Stimulated activated CD4-positive, alpha-beta T cell treated with anti-CD3 and anti-CD28 coated beads, Interleukin-15, amount 100 ng/mL, for 48 hours (primary cell): ENCODE data around the gene PRDM16.

ENCODE experiments used
- DNase-seq, 2 donors: peaks; one replicate each; pipeline ENCODE4 v3.0.0-alpha.2; 2020; ENCODE audit warnings: low read depth in 2 of 2

PRDM16 gene

DNA sequence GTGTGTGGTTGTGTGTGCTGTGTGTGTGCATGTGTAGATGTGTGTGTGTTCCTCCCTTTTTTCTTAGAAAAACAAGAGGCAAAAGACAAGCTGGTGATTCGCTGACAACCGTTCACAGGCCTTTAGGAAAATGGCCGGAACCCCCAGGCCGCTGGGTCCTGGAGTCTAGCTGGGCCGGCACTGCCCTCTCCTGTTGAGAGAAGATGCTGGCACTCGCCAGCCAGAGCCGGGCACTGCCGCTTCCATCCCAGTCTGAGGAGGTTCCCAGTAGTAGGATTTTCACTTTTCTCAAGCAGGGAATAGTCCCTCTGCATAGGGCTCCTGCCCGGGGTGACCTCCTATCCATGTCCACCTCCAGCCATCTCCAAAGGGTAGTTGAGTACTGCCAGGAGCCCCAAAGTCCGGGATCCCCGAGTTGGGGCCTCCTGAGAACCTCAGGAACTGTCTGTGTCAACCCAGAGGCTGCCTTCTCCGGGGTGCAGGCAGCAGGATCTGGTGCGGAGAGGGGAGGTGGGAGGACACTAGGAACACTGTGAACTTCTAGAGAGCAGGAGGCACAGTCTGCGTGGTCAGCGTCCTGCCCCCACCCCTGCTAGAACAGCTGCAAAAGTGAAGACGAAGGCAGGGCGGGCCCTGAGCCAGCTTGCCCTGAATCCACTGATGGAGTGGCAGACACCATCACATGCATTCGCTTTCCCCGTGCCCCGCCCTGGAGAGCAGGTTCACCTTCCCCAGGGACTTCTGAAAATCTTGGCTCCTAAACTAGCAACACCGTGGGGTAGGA, 341.3 kb downstream of the PRDM16 start:
- DNase-seq = no peak

GRCh38 chr1:3411806-3412205, 342.8 kb downstream of the PRDM16 start:
- DNase-seq = no peak

DNA sequence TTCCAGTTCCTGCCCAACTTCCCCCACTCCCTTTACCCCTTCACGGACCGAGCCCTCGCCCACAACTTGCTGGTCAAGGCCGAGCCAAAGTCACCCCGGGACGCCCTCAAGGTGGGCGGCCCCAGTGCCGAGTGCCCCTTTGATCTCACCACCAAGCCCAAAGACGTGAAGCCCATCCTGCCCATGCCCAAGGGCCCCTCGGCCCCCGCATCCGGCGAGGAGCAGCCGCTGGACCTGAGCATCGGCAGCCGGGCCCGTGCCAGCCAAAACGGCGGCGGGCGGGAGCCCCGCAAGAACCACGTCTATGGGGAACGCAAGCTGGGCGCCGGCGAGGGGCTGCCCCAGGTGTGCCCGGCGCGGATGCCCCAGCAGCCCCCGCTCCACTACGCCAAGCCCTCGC, 343.4 kb downstream of the PRDM16 start:
- no peak for DNase-seq

DNA sequence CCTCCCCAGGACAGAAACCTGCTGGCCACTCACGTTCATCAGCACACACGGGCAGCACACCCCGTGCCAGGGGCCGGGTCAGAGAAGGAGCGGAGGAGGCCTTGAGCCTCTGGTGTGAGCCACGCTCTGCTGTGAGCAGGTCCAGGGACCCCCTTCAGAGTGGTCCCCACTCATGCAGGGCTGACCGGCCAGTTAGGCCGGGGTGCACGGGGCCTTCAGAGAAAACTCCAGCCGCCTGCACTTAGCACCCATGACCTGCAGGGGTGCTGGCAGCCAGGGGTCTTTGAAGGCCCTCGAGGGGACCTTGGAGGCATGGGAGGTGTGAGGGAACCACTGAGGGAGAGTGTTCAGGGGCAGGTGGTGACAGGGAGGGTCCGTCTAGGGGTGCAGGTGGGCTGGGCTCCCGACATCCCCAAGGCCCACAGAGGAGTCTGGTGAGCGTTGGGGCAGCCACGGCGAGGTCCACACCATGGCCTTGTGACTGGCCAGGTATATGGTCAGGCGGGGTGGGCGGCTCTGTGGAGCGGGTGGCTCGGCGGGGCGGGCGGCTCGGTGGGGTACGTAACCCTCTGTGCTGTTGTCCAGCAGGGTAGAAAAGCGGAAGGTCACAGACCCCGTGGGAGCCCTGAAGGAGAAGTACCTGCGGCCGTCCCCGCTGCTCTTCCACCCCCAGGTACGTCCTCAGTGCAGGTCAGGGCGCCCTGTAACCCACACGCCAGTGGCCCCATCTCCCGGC, 345.1 kb downstream of the PRDM16 start:
- DNase-seq = no peak

- DNase-seq = no peak
Observed at GRCh38 chr1:3415260-3416090, 346.5 kb downstream of the PRDM16 start.

DNA sequence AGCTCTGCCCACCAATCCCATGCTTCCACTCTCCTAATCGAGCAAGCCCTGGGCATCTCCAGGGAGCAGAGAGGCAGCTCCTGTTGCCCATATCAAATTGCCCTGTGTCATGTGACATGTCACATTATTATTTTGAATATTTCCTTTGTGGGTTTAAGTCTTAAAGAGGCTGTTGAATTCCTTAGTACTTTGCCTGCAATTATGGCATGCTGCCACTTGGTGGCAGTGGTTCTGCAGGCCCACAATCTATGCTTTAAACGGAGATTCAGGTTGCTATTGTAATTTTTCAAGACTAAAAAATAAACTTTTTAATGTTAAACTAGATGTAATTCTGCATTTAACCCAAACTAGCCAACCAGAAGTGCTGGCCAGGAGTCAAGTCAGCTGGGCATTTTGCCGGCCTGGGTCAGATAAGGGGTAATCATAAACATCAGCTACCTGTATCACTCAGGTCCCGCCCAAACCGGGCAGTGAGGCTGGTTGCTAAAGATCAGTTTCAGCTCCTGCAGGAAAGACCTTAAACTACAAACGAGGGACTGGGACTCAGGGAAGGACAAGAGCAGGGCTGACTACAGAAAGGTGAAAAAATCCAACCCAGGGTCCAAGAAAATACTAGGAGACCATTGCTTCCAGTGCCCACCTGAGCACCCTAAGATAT, 348.2 kb downstream of the PRDM16 start:
- DNase-seq = no peak

DNA sequence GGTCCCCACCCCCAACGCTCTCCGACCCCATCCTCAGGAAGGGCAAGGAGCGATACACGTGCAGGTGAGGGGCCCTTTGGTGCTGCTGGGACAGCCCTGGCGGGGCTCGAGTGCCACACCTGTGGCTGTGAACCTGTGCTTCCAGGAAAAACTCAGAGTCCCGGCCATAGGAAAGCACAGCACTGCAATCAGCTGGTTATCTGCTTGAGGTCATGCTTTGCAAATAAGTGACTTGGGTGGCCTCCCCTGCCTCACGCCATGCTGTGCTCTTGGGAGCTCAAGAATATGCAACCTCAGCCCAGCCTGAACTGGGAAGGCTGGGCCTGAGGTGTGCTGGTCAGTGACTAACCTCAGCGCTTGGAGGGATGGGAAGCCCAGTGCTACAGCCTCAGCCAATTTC, 348.9 kb downstream of the PRDM16 start:
- DNase-seq = no peak

- no peak for DNase-seq
Observed at GRCh38 chr1:3418600-3418999, 349.6 kb downstream of the PRDM16 start.

DNA sequence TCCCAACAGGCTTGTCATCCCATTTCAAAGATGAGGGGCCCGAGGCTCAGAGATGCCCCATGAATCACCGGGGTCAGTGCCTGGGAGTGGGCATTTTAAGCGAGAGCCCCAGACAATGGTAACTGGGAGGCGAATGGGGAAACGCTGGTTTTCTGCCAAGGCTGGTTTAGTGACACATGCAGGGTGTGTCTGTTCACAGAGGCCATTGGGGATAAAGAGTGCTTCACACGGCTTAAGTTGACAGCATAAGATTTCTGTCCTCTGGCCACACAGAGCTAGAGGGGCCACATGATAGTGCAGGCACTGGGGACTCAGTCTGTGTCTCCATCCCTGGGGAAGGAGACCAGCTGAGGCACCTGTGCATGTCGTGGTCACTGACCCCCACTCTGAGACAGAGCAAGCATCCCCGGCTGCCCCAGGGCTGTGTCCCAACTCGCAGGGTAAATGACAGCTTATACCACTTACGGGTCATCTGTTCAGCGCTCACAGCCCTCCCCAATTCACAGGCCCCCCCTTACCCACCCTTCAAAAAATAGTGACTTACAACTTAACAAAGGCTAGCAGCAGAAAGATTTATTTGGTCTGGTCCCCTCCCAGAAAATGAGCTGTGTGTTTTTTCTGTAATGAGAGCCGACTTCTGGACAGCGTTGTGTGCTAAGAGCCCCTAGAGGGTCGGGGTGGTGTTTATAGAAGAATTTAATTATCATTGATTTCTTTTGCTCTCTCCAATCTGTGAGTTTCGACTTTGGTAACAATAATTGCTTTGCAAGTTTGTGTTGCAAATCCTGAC, 350.6 kb downstream of the PRDM16 start:
- DNase-seq = no peak

GRCh38 chr1:3420218-3420951, 351.4 kb downstream of the PRDM16 start:
- DNase-seq = no peak

- DNase-seq = no peak
Observed at GRCh38 chr1:3422638-3423037, 353.6 kb downstream of the PRDM16 start.

GRCh38 chr1:3423245-3423829, 354.3 kb downstream of the PRDM16 start:
- no peak for DNase-seq

DNA sequence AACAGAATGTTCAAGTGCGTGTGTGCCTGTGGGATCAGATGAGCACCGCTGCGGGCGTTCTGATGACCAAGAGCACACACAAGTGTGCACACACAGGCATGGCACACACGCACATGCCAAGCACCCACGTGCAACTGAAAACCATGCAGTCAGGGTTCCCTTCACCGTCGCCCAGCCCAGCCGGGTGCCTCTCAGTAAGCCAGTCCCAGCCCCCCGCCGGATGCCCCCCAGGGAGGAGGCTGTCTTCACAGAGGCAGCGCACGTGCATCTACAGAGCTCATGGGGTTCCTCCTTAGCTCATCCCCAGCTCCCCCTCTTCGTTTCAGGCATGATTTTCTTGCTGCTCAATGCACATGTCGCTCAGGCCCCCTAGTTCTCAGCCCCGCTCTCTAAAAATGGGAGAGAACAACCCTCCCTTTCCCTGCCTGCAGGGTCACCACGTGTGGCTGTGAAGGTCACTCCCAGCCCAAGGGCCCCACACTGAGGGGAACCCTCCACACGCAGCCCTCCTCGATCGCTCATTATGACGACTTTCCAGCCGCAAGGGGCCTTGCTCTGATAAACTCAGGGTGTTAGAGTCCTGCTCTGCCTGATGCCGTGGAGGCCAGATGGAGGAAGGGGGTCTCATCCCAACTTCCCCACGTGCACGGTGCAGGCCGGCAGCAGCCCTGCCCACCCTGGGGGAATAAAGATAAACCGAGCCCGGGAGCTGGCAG, 355.1 kb downstream of the PRDM16 start:
- DNase-seq = no peak

GRCh38 chr1:3425486-3426215, 356.6 kb downstream of the PRDM16 start:
- no peak for DNase-seq

DNA sequence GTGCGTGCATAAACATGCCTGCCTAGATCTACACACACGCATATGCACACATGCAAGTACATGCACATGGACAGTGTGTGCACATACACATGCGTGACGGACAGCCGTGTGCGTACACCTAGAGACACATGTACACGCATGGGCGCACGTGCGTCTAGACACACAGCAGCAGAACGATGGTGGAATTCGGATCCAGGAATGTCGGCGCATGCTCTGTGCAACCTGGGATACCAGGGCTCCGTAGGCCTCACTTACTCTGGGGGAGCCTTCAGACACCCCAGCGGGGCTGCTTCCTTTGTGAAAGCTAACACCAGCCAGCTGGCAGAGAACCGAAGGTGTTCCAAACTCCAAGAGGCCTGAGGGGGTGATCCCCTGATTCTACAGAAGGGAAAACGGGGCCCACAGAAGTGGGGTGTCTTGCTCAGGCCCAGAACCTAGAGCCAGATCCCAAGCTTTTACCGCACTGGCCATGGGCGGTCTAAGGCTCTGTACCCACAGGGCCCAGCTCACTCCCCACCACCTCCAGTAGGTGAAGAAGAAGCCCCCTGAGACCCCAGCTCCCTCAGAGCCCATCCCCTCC, 358.0 kb downstream of the PRDM16 start:
- no peak for DNase-seq

GRCh38 chr1:3427711-3428704, 359.0 kb downstream of the PRDM16 start:
- no peak for DNase-seq

DNA sequence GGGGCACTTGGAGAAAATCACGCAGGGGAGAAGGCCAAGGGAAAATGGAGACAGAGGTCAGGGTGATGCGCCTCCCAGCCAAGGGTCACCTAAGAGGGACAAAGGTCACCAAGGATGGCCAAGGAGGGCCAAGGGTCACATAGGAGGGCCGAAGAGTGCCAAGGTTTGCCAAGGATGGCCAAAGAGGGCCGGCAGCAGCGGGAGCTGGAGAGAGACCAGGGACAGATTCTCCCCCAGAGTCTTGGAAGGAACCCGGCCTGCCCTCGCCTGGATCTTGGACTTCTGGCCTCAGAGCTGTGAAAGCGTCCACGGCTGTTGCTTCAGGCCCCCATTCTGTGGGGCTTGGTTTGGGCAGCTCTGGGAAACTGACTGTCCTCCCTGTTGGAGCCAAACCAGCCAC, 359.9 kb downstream of the PRDM16 start:
- DNase-seq = no peak
